22Rv1 (cell line): ENCODE measurements around the gene NXPE3.

ENCODE experiments used
- H3K27ac ChIP-seq: fragments of 450-650 bp; 2 replicates; pipeline ENCODE4 v1.5.1; 2017
- CTCF ChIP-seq: fragments of 450-650 bp; IDR thresholded peaks from 2 replicates; pipeline ENCODE4 v1.5.1; 2017; ENCODE audit warnings: mild to moderate bottlenecking
- ZFX ChIP-seq: fragments of 450-650 bp; IDR thresholded peaks from 2 replicates; pipeline ENCODE4 v1.6.1; 2017; ENCODE audit warnings: antibody characterized with exemption, borderline replicate concordance

NXPE3 gene

GRCh38 chr3:101809178-101810021 is 30.4 kb downstream of the NXPE3 start:
- TF ChIP-seq CTCF (peak; percentile 78), ZFX (no peak)
- H3K27ac ChIP-seq, result 0 out of 2 replicates have a peak overlapping the region, but pooled peaks have one; percentile 0

GRCh38 chr3:101810022-101810418 is 31.0 kb downstream of the NXPE3 start:
- H3K27ac ChIP-seq, result 0 out of 2 replicates have a peak overlapping the region, but pooled peaks have one; percentile 0
- TF ChIP-seq CTCF (no peak), ZFX (no peak)

GRCh38 chr3:101811875-101812274 is 32.9 kb downstream of the NXPE3 start:
- H3K27ac ChIP-seq, result no peak overlapping the region
- no peak for TF ChIP-seq ZFX
- no peak for TF ChIP-seq CTCF

GRCh38 chr3:101812895-101813294 is 33.9 kb downstream of the NXPE3 start:
- TF ChIP-seq ZFX (no peak), CTCF (no peak)
- H3K27ac ChIP-seq, result no peak overlapping the region

GRCh38 chr3:101813817-101814440 is 34.9 kb downstream of the NXPE3 start:
- TF ChIP-seq ZFX (no peak), CTCF (peak; percentile 76)
- peak overlapping the region; percentile 49; the same call in 1 of the 2 replicates for H3K27ac ChIP-seq

GRCh38 chr3:101814835-101815234 is 35.8 kb downstream of the NXPE3 start:
- TF ChIP-seq ZFX (no peak), CTCF (no peak)
- peak overlapping the region; percentile 49 for H3K27ac ChIP-seq
